NCI-H526 treated with DMSO at 0.1 percent for 48 hours (cell line): ENCODE data around the gene TNS2.
A peak's percentile ranks its signal among the peaks of the same experiment; 100 is the strongest.
"Not testable (repeated sequence)": the region's sequence is repeated elsewhere in the genome, so short reads cannot be mapped to it uniquely, and the experiment has no call there.

Experiments
- DNase-seq: peaks from one replicate; lab custom pipeline; 2025; lab: John Stamatoyannopoulos, UW

The TNS2 gene, protein sequence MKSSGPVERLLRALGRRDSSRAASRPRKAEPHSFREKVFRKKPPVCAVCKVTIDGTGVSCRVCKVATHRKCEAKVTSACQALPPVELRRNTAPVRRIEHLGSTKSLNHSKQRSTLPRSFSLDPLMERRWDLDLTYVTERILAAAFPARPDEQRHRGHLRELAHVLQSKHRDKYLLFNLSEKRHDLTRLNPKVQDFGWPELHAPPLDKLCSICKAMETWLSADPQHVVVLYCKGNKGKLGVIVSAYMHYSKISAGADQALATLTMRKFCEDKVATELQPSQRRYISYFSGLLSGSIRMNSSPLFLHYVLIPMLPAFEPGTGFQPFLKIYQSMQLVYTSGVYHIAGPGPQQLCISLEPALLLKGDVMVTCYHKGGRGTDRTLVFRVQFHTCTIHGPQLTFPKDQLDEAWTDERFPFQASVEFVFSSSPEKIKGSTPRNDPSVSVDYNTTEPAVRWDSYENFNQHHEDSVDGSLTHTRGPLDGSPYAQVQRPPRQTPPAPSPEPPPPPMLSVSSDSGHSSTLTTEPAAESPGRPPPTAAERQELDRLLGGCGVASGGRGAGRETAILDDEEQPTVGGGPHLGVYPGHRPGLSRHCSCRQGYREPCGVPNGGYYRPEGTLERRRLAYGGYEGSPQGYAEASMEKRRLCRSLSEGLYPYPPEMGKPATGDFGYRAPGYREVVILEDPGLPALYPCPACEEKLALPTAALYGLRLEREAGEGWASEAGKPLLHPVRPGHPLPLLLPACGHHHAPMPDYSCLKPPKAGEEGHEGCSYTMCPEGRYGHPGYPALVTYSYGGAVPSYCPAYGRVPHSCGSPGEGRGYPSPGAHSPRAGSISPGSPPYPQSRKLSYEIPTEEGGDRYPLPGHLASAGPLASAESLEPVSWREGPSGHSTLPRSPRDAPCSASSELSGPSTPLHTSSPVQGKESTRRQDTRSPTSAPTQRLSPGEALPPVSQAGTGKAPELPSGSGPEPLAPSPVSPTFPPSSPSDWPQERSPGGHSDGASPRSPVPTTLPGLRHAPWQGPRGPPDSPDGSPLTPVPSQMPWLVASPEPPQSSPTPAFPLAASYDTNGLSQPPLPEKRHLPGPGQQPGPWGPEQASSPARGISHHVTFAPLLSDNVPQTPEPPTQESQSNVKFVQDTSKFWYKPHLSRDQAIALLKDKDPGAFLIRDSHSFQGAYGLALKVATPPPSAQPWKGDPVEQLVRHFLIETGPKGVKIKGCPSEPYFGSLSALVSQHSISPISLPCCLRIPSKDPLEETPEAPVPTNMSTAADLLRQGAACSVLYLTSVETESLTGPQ (N-terminal part only)

DNA sequence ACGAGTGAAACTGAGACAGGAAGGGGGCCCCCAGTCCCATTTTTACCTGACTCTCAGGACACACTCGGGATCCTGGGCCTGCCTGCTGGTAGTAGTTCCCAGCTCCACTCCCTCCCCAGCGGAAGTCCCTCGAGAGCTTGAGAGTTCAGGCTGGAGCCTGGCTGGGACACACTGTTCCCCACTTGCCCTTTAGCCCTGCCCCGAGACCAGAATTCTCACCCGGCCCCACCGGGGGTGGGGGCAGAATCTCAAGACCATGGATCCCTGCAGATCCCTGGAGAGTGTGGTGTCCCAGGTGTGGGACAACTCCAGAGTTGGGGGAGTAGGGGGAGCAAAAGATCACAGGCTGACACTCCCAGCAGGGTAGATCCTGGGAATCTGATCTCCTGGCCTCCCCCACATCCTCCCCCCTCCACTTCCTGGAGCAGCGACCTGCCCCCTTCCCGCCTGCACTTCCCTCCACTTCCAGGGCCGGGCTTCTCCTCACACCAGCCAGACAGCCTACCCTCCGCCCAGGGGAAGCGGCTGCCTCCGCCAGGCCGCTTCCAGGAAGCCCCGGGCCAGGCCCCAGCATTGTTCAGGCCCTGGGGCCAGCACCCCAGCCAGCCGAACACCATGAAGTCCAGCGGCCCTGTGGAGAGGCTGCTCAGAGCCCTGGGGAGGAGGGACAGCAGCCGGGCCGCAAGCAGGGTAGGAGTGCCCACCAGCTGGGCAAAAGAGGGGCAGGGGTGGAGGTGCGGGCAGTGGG is at the start of gene TNS2:
Gene TNS2, plus strand, starts transcription at position 495 of the 748 bp plus-strand sequence. Its CDS starts 121 bp downstream, at position 616.
- DNase-seq: no peak

DNA sequence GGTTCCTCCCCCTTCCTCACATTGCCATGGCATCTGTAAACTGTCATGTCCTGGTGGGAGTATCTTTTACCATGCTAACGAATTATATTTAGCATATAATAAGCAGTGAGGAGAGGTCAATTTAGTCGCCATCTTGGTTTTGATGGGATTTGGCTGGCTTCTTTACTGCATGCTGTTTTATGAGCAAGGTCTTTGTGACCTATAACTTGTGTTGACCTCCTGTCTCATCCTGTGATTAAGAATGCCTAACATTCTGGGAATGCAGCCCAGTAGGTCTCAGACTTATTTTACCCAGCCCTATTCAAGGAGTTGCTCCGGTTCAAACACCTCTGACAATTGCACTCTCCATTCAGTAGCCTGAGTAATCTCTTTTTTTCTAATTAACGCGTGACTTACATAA is 45.7 kb upstream of the TNS2 start:
- no peak for DNase-seq

DNA sequence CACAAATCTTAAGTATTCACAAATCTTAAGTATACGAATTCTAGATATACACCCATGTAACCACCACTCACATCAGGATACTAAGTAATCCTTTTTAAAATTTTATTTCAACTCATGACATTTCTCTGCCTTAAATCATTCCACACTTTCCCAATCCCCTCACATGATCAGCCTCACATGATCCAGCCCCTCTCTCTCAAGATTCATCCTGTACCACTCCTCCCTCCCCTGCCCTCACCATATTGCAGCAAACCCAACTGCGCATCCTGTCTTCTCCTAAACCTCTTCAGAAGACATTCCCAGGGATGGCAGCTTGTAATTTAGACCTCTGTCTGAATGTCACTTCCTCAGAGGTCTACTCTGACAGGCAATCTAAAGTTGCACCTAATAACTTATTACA is 45.3 kb upstream of the TNS2 start:
- DNase-seq: no peak

DNA sequence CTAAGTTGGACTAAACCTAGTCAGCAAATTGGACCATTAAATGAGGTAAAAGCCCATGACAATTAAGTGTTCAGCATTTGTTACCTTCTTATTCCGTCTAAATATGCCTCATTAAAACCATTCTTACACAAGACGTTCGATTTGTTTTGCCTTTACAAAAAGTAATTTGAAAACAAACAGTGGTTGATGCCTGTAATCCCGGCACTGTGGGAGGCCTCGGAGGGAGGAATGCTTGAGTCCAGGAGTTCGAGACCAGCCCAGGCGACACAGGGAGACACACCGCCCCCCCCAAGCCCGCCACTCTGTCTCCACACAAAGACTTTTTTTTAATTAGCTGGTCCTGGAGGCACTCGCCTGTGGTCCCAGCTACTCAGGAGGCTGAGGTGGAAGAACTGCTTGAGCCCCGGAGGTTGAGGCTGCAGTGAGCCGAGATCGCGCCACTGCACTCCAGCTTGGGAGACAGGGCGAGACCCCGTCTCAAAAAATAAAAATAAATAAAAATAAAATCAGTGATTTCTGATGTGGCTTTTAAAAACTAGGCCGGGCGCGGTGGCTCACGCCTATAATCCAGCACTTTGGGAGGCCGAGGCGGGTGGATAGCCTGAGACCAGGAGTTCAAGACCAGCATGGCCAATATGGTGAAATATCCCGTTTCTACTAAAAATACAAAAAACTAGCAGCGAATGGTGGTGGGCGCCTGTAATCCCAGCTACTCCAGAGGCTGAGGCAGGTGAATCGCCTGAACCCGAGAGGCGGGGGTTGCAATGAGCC is 44.5 kb upstream of the TNS2 start:
- DNase-seq: no peak

DNA sequence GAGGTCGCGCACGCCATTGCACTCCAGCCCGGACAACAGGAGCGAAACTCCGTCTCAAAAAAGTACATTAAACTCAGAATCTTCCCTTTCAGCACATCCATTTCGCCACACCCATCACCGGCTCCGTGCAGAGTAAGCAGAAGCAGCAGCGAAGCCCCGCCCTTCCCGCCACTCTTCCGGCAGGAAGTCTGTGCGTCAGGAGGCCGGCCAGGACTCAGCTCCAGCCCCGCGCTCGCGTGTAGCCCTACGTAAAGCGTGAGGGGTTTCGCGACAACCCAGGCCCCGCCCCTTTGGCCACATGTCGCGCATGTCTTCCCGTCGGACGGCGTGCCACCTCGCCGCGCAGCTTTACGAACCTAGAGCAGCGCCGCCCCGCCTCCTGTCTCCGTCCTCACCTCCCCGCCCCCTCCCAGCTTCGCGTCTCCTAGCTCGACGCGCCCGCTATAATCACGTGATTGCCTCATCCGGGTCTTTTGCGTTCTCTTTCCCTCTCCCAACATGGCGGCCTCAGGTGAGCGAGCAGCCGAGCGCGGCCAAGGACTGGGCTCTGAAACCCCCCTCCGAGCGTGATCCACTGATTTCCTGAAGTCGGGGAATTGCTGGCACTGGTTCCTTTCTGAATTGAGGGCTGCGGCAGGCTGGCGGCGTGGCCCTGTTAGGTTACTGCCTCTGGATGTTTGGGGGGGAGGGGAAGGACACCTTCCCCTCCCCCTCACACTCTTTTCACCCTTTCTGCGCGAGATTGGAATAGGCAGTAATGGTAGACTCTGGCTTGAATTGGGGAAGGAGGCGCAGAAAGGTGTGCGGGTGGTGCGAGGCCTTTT is 43.7 kb upstream of the TNS2 start, which contains the start of gene EIF4B:
Gene EIF4B, plus strand, starts transcription at position 471 of the 824 bp plus-strand sequence. Its CDS starts 28 bp downstream, at position 499.
- peak; percentile 98 for DNase-seq

DNA sequence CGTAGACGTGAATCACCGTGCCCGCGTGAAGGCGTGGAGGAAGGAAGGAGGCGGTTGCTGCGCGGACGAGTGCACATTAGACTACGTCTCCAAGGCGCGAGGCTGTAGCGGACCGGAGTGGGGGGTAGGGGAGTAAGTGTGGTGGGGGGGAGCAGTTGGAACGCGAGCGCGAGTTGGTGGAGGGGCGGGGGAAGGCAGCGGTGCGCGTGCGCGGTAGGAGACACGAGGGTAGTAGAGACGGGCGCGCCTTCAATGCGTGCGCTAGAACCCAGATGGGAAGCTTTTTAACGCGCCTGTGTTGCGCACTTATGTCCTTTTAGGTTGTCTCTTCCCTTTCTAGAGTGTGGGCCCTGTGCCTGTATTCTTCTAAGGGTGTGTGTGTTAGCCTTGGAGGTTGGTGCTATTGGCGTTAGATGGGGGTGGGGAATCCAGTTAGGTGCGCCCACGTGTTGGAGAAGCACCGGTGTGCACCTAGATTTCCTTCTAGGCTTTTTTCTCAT is 43.0 kb upstream of the TNS2 start:
- DNase-seq: peak; percentile 40

DNA sequence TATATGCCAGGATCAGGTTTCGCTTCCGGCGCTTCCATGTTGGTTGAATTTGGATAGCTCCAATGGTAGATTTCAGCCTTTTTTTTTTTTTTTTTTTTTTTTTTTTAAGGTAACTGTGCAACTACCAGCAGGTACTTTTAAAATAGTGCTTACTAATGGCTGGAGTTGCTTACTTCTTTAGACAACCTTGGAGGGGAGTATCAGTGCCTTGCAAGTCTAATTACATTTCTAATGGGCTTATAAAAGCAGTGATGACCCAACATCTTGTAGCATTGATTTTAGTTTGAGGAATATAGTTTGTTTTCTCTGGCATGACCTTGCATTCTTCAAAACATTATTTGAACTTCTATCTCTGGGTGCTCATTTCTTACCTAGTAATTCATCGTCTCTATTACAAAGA is 42.5 kb upstream of the TNS2 start:
- no peak for DNase-seq

DNA sequence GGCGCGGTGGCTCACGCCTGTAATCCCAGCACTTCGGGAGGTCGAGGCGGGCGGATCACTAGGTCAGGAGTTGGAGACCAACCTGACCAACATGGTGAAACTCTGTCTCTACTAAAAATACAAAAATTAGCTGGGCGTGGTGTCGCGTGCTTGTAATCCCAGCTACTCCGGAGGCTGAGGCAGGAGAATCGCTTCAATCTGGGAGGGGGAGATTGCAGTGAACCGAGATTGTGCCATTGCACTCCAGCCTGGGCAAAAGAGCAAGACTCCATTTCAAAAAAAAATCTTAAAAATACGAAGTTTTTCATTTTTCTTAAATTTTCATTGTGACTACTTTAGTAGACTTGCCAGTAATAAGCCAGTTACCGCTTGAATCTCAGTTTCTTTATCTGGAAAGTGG is 41.1 kb upstream of the TNS2 start:
- DNase-seq: not testable (repeated sequence)

DNA sequence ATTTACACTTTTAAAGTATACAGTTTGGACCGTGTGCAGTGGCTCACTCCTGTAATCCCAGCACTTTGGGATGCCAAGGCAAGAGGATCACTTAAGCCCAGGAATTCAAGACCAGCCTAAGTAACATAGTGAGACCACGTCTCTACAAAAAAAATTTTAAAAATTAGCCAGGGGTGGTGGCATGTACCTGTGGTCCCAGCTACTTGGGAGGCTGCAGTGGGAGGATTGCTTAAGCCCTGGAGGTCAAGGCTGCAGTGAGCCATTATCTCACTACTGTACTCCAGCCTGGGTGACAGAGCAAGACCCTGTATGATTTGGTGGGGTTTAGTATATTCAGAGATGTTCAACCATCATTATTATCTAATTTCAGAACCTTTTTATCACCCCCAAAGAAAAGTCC is 38.9 kb upstream of the TNS2 start:
- DNase-seq: no peak

DNA sequence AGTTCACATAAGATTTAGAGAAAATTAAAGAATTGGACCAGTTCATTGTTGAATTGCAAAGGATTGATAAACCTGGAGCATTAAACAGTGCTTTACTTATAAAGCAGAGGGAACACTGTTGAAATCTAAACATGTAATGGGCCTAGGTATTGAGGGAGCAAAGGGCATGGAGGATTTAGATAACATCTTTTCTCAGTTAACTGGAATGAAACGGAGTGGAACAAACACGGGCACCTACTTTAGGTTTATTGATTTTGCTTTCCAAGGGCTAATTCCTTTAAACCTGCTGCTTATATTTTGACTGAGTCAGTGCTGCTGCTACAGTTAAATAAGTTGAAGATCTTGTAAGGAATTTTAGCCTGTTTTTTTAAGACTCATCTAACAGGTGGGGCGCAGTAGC is 38.0 kb upstream of the TNS2 start:
- DNase-seq: no peak

DNA sequence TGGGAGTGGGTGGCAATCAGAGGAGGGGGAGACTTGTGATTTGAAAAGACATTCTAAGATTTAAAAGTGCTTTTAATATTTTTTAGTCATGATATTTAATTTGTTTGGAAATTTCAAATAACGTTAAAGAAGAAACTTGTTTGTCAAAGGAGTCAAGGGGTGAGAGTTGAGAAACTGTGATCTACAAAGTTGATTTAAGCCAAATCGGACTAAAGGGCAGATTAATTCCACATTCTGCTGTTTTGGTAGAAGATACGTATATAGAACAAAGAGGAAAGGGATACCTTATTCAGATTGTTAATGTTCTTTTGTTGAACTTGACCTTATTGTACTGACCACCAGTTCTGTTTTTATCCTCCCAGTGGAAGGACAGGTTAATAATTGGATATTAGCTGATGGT is 36.9 kb upstream of the TNS2 start:
- no peak for DNase-seq

DNA sequence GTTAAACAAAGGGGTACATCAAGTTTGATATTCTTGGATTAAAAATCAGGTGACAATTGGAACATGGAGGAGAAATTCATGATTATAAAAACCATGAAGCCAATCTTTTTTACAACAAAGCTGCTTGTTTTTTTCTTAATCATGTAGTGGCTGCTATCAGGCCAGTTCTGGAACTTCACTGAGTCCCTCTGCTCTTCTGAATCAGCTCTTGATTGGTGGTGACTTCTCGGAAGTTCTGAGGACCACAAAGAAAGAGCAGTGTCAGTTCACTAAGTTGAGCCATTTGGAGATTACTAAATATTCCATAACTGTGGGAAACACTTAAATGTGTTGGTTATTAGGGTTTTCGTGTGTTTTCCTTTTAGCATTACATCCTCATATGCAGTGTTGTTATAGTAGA is 35.2 kb upstream of the TNS2 start:
- DNase-seq: no peak

DNA sequence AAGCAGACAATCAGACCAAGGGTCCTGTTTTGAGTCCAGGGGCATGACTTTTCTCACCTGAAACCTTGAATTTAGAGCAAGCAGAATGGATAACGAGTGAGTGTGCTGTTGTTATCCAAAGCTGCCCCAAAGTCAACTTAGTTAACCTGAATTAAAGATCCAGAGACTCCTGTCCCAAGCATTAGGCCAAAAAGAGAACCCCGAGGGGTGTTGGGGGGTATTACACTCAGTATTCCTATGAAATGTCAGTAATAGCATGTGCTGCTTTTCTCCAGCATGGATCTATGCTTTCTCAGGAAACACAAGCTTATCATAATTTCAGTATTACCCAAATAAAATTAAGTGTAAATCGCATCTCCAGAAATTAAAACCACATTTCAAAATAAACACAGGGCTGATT is 24.6 kb upstream of the TNS2 start:
- DNase-seq: no peak

DNA sequence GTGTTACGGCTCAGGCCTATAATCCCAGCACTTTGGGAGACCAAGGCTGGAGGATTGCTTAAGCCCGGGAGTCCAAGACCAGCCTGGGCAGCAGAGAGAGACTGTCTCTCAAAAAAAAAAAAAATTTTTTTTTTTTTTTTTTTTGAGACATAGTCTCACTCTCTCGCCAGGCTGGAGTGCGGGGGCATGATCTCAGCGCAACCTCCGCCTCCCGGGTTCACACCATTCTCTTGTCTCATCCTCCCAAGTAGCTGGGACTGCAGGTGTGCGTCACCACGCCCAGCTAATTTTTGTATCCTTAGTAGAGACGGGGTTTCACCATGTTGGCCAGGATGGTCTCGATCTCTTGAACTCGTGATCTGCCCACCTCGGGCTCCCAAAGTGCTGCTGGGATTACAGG is 22.9 kb upstream of the TNS2 start:
- not testable (repeated sequence) for DNase-seq

DNA sequence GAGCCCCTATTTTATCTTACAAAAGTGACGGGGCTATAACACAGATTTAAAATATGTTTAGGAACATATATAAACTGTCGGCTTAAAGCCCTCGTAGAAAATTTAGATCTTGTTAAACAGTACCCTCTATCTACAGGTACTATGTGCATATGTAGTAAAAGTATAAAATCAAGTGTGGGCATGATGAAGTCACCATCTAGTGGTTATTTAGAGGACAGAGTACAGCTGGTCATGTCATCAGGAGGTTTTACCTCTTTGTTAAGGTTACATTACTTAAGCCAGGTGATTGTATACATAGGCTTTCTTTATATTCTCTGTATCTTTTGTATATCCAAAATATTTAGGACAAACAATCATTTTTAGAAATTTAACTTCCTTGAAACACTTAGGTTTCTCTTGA is 18.2 kb upstream of the TNS2 start:
- DNase-seq: no peak

DNA sequence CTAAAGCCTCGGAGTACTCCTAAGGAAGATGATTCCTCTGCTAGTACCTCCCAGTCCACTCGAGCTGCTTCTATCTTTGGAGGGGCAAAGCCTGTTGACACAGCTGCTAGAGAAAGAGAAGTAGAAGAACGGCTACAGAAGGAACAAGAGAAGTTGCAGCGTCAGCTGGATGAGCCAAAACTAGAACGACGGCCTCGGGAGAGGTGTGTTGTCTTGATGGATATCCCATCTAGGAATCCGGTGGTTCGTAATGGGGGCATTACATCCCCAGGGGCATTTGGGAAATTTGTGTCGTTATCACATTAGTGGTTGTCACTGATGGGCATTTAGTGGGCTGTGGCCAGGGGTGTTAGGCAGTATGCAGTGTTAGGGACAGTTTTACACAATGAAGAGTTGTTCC is 16.0 kb upstream of the TNS2 start:
- not testable (repeated sequence) for DNase-seq

DNA sequence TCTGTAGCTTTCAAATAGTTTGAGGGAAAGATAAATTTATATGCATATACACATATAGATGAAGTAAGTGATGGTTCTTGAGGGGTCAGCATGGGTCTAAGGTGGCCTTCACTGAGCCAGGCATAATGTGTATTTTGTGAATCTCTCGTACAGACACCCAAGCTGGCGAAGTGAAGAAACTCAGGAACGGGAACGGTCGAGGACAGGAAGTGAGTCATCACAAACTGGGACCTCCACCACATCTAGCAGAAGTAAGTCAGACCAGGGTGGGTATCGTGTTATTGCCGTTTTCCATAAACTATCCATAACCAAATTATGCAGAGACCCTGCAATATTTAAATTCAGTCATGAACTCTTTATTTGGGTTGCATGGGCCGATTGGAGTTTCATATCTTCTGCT is 15.4 kb upstream of the TNS2 start:
- DNase-seq: no peak

DNA sequence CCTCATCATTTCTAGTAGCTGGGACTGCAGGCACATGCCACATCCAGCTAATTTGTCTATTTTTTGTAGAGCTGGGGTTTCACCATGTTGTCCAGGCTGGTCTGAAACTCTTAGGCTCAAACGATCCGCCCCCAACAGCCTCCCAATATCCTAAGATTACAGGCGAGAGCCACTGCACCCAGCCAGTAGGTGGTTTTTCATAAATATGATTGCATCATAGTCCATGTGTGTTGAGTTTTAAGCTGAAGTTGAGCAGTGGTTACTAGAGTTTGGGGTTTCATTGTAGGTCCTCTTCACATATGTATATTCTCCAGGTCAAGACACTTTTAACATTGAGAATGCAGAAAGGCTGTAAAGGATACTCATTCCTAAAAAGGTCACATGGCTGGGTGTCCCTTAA is 13.1 kb upstream of the TNS2 start:
- no peak for DNase-seq

DNA sequence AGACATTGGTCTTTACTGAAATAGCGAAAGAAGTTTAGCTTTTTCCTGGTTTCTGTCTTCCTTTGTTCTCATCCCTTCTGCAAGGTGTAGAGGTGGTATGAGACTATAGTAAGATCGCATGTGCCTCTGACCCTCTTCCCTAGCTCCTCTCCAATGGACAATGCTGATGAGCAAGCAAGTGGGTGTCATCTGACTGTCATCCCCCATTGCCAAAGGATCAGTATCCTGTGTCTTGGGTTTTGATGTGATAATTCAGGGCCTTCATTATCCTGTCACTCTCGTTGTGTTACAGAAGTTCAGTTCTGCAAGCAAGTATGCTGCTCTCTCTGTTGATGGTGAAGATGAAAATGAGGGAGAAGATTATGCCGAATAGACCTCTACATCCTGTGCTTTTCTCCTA is 10.0 kb upstream of the TNS2 start:
- no peak for DNase-seq
